Astrocyte of the spinal cord (primary cell): ENCODE measurements around the gene KCNIP3.

Experiments used
- DNase-seq: peaks from one replicate; pipeline ENCODE4 v3.0.0; 2011; ENCODE audit warnings: low read depth, low spot score
- H3K4me3 ChIP-seq: 2 replicates; pipeline ENCODE4 v1.5.1; 2011; ENCODE audit warnings: low read depth, mild to moderate bottlenecking, low read length, moderate library complexity
- CTCF ChIP-seq: IDR thresholded peaks from 2 replicates; pipeline ENCODE4 v1.5.1; 2012; ENCODE audit warnings: low read depth, mild to moderate bottlenecking, low read length, inconsistent platforms
- in situ Hi-C: cut with HindIII; loops from 2 replicates; pipeline ENCODE4 v1.10.0; 2017; ENCODE audit warnings: low sequenced_read_pairs

KCNIP3 gene

DNA sequence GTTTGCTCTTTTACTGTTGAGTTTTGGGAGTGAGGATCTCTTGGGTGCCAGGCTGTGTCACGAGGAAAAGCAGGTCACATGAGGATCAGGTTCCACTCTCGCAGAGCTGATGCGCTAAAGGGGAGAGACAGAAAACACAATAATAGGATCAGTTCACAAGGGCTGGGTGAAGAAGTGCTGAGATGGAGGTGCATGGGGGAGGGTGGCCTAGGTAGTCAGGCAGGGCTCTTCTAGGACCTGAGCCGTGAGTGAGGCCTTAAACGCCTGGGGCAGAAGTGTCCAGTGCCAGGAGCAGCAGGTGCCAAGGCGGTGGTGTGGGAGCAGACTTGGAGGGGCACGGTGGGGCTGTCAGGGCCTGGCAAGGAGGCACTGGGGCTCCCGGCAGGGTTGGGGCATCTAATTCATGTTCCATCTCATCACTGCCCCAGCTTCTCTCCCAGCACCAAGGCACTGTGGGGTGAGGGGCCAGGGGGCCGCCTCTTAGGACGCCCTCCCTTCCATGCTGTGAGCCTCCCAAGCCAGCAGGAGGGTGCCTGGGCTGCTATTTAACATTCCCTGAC lies 9.3 kb downstream of the KCNIP3 start:
- in situ Hi-C loops, result no loop called here
- no peak for DNase-seq
- no peak for TF ChIP-seq CTCF
- H3K4me3 ChIP-seq, result no peak overlapping the region

DNA sequence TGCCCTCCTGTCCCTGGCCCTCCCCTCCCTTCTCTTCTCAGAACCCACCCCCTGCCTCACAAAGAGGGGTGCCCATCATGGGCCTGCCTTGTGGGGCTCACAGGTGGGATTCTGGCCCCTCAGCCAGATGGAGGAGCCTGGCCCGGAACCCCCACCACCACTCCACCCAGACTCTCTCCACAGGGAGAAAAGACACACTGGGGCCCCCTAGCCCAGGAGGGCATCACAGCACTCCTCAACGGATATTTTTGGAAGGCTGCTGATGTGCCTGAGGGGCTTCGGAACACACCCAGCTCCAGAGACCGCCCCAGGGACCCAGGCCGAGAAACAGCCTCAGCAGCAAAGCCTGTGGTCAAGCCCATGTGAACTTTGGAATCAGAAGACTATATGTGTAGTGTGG lies 9.9 kb downstream of the KCNIP3 start:
- no peak for TF ChIP-seq CTCF
- DNase-seq, result no peak

DNA sequence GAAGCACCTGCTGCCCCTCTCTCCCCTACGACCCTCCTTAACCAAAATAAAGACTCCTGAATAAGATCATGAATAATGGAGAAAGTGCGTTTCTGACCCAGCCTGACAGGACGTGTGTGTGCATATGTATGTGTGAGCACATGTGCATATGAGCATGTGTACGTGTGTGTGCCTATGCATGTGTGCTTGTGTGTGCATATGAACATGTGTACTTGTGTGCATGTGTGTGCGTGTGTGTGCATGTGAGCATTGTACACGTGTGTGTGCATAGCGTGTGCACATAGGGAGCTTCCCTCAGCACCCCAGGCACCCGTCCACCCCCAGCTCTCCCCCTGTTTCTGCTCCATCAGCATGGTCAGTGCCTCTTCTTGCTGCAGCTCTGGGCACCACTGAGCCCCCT lies 10.7 kb downstream of the KCNIP3 start:
- no peak overlapping the region for H3K4me3 ChIP-seq
- DNase-seq, result no peak
- no peak for TF ChIP-seq CTCF
- in situ Hi-C loops, result no loop called here

More for the DNA sequence above, 9.9 kb downstream of the KCNIP3 start:
- in situ Hi-C loops, result no loop called here
- H3K4me3 ChIP-seq, result no peak overlapping the region

- no peak for DNase-seq
- no peak overlapping the region for H3K4me3 ChIP-seq
- in situ Hi-C loops, result no loop called here
- no peak for TF ChIP-seq CTCF
Measured at GRCh38 chr2:95308426-95308990, 11.4 kb downstream of the KCNIP3 start.

DNA sequence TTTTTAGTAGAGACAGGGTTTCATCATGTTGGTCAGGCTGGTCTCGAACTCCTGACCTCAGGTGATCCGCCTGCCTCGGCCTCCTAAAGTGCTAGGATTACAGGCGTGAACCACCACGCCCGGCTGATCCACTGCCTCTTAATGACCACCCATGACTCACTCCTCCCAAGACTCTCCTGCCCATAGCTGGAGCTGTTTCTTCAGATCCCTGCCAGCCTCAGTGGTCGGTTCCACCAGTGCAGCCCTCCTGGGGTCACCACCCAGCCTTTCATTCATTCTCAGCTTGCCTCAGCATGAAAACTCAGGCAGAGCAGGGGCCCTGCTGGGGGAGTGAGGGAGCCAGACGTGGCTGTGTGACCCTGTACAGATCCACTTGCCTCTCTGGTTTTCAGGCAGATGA lies 12.5 kb downstream of the KCNIP3 start:
- in situ Hi-C loops, result no loop called here
- no peak overlapping the region for H3K4me3 ChIP-seq
- no peak for TF ChIP-seq CTCF
- DNase-seq, result peak; percentile 12

DNA sequence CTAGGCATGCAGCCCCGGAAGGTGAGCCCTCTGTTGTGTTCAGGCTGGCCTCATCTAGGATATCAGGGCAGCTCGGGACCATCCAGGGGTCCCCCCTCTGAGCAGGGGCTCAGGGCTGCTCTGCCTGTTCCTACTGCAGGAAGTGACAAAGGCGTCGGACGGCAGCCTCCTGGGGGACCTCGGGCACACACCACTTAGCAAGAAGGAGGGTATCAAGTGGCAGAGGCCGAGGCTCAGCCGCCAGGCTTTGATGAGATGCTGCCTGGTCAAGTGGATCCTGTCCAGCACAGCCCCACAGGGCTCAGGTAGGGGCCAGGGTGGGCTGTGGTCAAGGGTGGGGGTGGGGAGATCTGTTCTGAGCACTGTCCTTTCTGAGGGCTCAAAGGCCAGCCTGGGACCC lies 13.1 kb downstream of the KCNIP3 start:
- no peak for DNase-seq
- H3K4me3 ChIP-seq, result no peak overlapping the region
- in situ Hi-C loops, result no loop called here
- no peak for TF ChIP-seq CTCF
